GM12872 (cell line): ENCODE data around the gene DPYSL5.

ENCODE experiments used
- CTCF ChIP-seq: IDR thresholded peaks from 3 replicates; pipeline ENCODE4 v1.5.1; 2011; ENCODE audit warnings: low read depth, mild to moderate bottlenecking, low read length, moderate library complexity; ENCODE audit not compliant: insufficient read depth

Gene DPYSL5

GRCh38 chr2:26933431-26934334 is 85.8 kb downstream of the DPYSL5 start:
- no peak for TF ChIP-seq CTCF

GRCh38 chr2:26934335-26934724 is 86.4 kb downstream of the DPYSL5 start:
- no peak for TF ChIP-seq CTCF

GRCh38 chr2:26934985-26935384 is 87.1 kb downstream of the DPYSL5 start:
- TF ChIP-seq CTCF: no peak

- no peak for TF ChIP-seq CTCF
These were observed 88.9 kb downstream of the DPYSL5 start for GRCh38 chr2:26936855-26937254.

- no peak for TF ChIP-seq CTCF
These were observed 90.6 kb downstream of the DPYSL5 start for GRCh38 chr2:26938399-26939118.

- TF ChIP-seq CTCF: no peak
These were observed 92.1 kb downstream of the DPYSL5 start for GRCh38 chr2:26940001-26940400.

- TF ChIP-seq CTCF: no peak
These were observed 93.6 kb downstream of the DPYSL5 start for GRCh38 chr2:26941486-26941885.
